ENCODE measurements around the gene RAB28. TPM values are rescaled to one million over a fixed set of nuclear protein-coding genes. Genes with fewer than 3 reads are reported as not detected.

The RAB28 gene
- 17.7 and 19.8 TPM in 2 replicates for total RNA-seq (2021)
- long read RNA-seq, transcript RAB28-205 (6 exons, 1,551 nt): minor isoform, 7 of 165 reads
- long read RNA-seq, transcript RAB28-201 (8 exons, 1,810 nt): minor isoform, 58 of 165 reads
- long read RNA-seq, transcript RAB28-202 (7 exons, 1,715 nt): major isoform, 71 of 165 reads
- long read RNA-seq, partial matches to known transcripts: 6 of 165 reads
- long read RNA-seq, other reads (novel, unspliced or antisense): 21 of 165 reads

DNA sequence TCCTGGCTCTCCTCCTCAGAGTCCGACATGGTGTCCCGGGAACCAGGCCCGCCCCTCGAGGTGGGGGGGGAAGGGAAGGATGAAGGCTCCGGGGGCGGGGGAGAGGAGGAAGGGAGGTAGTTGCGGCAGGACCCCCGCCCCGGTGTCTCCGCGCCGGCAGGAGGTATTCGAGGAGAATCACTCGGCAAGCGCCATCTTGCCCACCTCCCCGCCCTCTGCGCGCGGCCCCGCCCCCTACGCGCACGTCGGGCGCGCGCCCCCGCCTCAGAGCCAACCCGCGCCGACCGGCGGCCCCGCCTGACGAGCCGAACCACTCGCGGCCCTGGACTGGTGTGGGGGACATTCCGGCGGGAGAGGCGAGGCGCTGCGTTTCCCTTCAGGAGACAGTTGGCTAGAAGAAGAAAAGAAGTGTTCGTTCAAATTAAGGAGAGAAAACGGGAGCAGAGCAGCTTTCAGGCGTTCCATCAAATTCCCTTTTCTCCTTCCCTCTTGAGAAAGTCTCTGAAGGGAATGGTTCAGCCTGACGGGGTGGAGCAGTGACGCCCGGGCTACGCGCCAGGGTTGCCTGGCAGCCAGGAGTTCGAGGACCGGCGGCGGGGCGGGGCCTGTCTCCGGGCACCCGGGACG lies at the start of gene RAB28:
RAB28 (minus strand) TSS at position 219 of the 627 bp plus-strand sequence.
- peak within 1 kb of the TSS; percentile 20 for H3K56ac ChIP-seq (ENCODE audit: insufficient read length, low read depth, low read length)
- Mint-ChIP-seq H3K4me3 (peak within 1 kb of the TSS; percentile 92 to 93), H3K4me1 (peaks cover 19 to 20% of the 10 kb centered on the region in 2 experiments), H3K27me3 (ENCODE audit: low read depth) (no peaks in the 10 kb centered on the region; the same call in 1 of the 2 replicates), H3K9me3 (peaks cover 6 to 7% of the 10 kb centered on the region in 2 experiments; a peak in 2 of 5 replicates), H3K27ac (peak within 1 kb of the TSS; percentile 100), H3K36me3 (ENCODE audit: insufficient read depth in 1 of 3, low read depth in 3 of 3) (no peaks in the 10 kb centered on the region)
- no peak within 1 kb of the TSS for H2AK5ac ChIP-seq (ENCODE audit: insufficient read length, low read length)
- peak within 1 kb of the TSS; percentile 95 for H2BK120ac ChIP-seq (ENCODE audit: low read depth, low read length, poor library complexity, severe bottlenecking)
- H3K23me2 ChIP-seq (ENCODE audit: insufficient read length, low read depth, low read length, poor library complexity, severe bottlenecking): peaks cover 10% of the 10 kb centered on the region
- no peak within 1 kb of the TSS for H2BK20ac ChIP-seq (ENCODE audit: low read depth, low read length, poor library complexity, severe bottlenecking)
- no peaks in the 10 kb centered on the region for H3K79me1 ChIP-seq (ENCODE audit: insufficient read depth, low read depth, low read length, poor library complexity, severe bottlenecking)
- H2BK15ac ChIP-seq (ENCODE audit: low read depth, low read length): no peak within 1 kb of the TSS
- peak within 1 kb of the TSS; percentile 57 for H3K27ac ChIP-seq (ENCODE audit: insufficient read length, low read depth, low read length)
- peak within 1 kb of the TSS; percentile 90 for H3T11ph ChIP-seq (ENCODE audit: low read length)
- no peaks in the 10 kb centered on the region for H3K27me3 ChIP-seq (ENCODE audit: insufficient read depth, low read length)
- H3K14ac ChIP-seq (ENCODE audit: insufficient read depth, low read length): peak within 1 kb of the TSS; percentile 99
- TF ChIP-seq CTCF (conservative IDR thresholded peaks at IDR 0.05): no peak
- H2AFZ ChIP-seq (ENCODE audit: low read length): peak within 1 kb of the TSS; percentile 68
- no peak within 1 kb of the TSS for H4K8ac ChIP-seq (replicated peaks; ENCODE audit: insufficient read length, low read depth, low read length)
- H3K79me2 ChIP-seq (ENCODE audit: insufficient read depth, low read length): no peaks in the 10 kb centered on the region
- H3K23ac ChIP-seq (ENCODE audit: insufficient read length, low read depth, low read length): no peak within 1 kb of the TSS
- DNase-seq: peak; percentile 93
- no peaks in the 10 kb centered on the region for H4K20me1 ChIP-seq (ENCODE audit: control insufficient read depth, insufficient read depth, insufficient read length)
- H2BK5ac ChIP-seq (ENCODE audit: insufficient read length, low read length): peak within 1 kb of the TSS; percentile 76
- H3K9me3 ChIP-seq (ENCODE audit: control insufficient read depth, low read depth, low read length): no peaks in the 10 kb centered on the region
- H4K5ac ChIP-seq (ENCODE audit: insufficient read length, low read depth, low read length): peak within 1 kb of the TSS; percentile 54
- no CpG with 5 or more reads among the region's 59 CpGs for WGBS (ENCODE audit: extremely low coverage, insufficient read length, low lambda C conversion rate)
- peak within 1 kb of the TSS; percentile 96 for H3K9ac ChIP-seq (ENCODE audit: extremely low read depth, insufficient read length, low read length)
- no peak within 1 kb of the TSS for H4K91ac ChIP-seq (ENCODE audit: insufficient read length, low read depth, low read length)
- H3K4ac ChIP-seq (ENCODE audit: low read depth, low read length): no peak within 1 kb of the TSS
- peak within 1 kb of the TSS; percentile 85 for H3K4me2 ChIP-seq (ENCODE audit: insufficient read depth, insufficient read length, low read length)
- H3K18ac ChIP-seq (ENCODE audit: insufficient read length, low read depth, low read length): peak within 1 kb of the TSS; percentile 96
- H2BK12ac ChIP-seq (ENCODE audit: insufficient read length, low read depth, low read length): no peak within 1 kb of the TSS
- H3K4me1 ChIP-seq (ENCODE audit: insufficient read depth, low read length): peaks cover 2% of the 10 kb centered on the region; the same call in 1 of the 2 replicates
